HUES6 (cell line): ENCODE data around the gene RAB13.
A peak's percentile ranks its signal among the peaks of the same experiment; 100 is the strongest.
"Not testable (repeated sequence)": the region's sequence is repeated elsewhere in the genome, so short reads cannot be mapped to it uniquely, and the experiment has no call there.

ENCODE experiments used
- H3K27ac ChIP-seq: 2 replicates; pipeline ENCODE4 v1.7.0; 2013; ENCODE audit warnings: low read depth, mild to moderate bottlenecking, low read length, inconsistent platforms
- H3K27me3 ChIP-seq: 2 replicates; pipeline ENCODE4 v1.6.1; 2013; ENCODE audit warnings: low read length; ENCODE audit not compliant: control insufficient read depth, insufficient read depth
- H3K36me3 ChIP-seq: 2 replicates; pipeline ENCODE4 v1.6.1; 2013; ENCODE audit warnings: low read length; ENCODE audit not compliant: control insufficient read depth, insufficient read depth
- H3K4me1 ChIP-seq: 2 replicates; pipeline ENCODE4 v1.6.1; 2013; ENCODE audit warnings: low read length; ENCODE audit not compliant: control insufficient read depth, insufficient read depth
- H3K4me3 ChIP-seq: 2 replicates; pipeline ENCODE4 v1.5.1; 2013; ENCODE audit warnings: low read depth, low read length
- H3K9ac ChIP-seq: one replicate; pipeline ENCODE4 v1.6.1; 2013; ENCODE audit warnings: mild to moderate bottlenecking, low read length
- H3K9me3 ChIP-seq: 2 replicates; pipeline ENCODE4 v1.6.1; 2013; ENCODE audit warnings: low read depth, low read length; ENCODE audit not compliant: control insufficient read depth, insufficient read depth

RAB13 gene

DNA sequence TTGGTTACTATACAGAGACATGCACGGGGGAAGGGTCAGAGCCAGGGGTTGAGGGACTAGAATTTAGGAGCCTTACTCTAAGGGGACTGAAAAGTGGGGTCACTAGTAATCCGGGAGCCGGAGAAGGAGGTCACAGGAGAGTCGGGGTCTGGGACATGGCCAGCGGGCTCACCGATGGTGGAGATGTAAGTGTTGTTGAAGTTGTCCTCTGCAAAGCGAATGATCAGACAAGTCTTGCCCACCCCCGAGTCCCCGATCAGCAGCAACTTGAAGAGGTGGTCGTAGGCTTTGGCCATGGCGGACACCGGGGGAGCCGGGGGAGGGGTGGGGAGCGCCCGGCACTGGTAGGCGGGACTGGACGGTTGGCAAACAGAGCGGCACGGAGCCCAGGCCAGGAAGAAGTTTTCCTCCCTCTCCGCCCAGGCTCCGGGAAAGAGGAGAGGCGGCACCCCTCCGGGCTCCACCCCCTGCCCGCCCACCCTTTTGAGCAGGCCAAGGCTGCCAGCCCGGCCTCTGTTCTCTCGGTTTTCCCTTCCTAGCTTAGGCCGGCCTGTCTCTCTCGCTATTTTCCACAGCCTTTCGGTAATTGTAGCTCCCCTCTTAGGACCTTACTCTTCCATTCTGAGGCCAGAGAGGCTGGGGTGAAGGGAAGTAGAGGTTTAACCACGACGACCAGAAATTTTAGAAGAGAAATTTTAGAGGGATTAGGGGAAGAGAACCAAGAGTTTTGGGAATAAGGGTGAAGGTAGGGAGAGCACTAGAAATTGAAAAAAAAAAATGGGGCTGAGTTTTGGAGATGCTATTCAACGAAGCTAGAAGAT, at the start of gene RAB13:
RAB13 (minus strand) TSS at position 399 of the 821 bp plus-strand sequence; CDS start at position 296, 103 bp downstream.
- peak within 1 kb of the TSS; percentile 87 for H3K4me3 ChIP-seq
- H3K36me3 ChIP-seq = peaks cover 28% of the 10 kb centered on the region
- H3K9ac ChIP-seq = peak within 1 kb of the TSS; percentile 89
- H3K4me1 ChIP-seq = peaks cover 14% of the 10 kb centered on the region
- no peaks in the 10 kb centered on the region for H3K9me3 ChIP-seq
- no peaks in the 10 kb centered on the region for H3K27me3 ChIP-seq
- H3K27ac ChIP-seq = peak within 1 kb of the TSS; percentile 86

DNA sequence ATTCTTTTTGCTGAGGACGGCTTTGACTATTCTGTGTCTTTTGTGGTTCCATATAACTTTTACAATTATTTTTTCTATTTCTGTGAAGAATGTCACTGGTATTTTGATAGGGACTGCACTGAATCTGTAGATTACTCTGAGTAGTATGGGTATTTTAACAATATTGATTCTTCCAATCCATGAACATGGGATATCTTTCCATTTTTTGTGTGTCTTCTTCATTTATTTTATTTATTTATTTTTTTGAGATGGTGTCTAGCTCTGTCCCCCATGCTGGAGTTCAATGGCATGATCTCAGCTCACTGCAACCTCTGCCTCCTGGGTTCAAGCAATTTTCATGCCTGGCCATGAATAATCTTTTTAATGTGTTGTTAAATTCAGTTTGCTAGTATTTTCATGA, 47.6 kb upstream of the RAB13 start:
- not testable (repeated sequence) for H3K4me1 ChIP-seq, H3K9ac ChIP-seq, H3K4me3 ChIP-seq, H3K27ac ChIP-seq, H3K9me3 ChIP-seq, H3K36me3 ChIP-seq, H3K27me3 ChIP-seq

DNA sequence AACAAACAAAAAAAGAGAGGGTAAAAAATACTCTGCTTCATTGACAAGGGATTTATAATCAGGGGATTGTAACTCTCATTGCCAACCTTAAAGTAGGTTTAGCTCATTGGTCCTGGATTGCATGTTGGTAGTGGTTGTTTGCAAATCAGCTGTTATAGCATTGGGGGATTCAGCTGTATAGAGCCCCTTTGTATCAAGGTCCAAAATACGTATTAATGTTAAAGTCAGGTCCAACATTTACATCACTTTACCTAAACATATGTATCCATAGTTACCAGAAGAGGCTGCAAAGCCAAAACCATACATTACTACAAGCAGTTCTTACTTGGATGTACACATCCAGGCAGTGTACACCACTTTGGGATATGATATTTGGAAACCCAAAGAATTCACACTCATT, 33.8 kb upstream of the RAB13 start:
- no peak overlapping the region for H3K9ac ChIP-seq
- no peaks in the 10 kb centered on the region for H3K9me3 ChIP-seq
- no peak overlapping the region for H3K4me3 ChIP-seq
- H3K27me3 ChIP-seq = no peaks in the 10 kb centered on the region
- H3K36me3 ChIP-seq = no peaks in the 10 kb centered on the region
- no peaks in the 10 kb centered on the region for H3K4me1 ChIP-seq
- H3K27ac ChIP-seq = no peak overlapping the region

DNA sequence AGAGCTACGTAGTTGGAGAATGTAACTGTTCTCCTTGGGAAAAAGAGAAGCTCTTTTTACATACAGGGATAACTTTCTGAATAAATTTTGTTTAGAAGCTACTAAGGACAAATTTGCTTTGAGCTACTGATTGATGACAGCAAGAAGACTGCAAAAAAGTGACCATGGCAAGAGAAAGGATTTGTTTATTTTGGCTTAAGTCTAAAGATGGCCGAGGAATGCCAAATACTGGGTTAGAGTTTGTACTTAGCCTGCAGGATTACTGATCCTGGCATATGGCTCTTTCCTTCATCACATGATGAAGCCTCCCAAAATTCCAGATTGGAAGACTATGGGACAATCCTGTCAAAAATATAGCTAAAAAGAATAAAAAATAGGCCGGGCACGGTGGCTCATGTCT, 33.1 kb upstream of the RAB13 start:
- Histone ChIP-seq H3K4me1 (no peaks in the 10 kb centered on the region), H3K4me3 (no peak overlapping the region), H3K27ac (no peak overlapping the region), H3K9me3 (no peaks in the 10 kb centered on the region), H3K9ac (no peak overlapping the region), H3K36me3 (no peaks in the 10 kb centered on the region), H3K27me3 (no peaks in the 10 kb centered on the region)

DNA sequence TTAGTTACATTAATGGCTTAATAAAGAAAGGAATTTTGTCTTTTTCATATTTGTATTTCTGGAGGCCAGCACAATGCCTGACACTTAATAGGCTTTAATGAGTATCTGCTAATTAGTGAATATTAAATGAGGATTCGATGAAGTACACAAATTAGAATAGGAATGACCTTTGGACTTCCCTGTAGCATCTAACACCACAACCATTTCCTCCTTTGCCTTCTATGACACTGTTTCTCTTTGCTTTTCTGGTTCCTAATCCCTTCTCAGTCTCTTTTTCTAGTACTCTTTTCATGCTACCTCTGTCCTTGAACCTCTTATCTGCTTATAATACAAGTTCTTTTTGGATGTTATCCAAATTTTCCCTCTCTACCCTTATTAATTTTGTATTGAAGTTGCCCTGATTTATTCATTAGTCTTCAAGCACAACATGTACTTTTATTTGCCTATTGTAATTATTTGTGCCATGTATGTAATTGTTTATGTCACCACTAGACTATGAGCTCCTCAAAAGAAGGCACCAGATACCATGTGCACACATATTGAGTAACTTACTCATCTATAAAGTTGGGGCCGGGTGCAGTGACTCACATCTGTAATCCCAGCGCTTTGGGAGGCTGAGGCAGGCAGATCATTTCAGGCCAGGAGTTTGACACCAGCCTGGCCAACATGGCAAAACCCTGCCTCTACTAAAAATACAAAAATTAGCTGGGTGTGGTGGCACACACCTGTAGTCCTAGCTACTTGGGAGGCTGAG, 28.2 kb upstream of the RAB13 start:
- H3K36me3 ChIP-seq = no peaks in the 10 kb centered on the region
- no peak overlapping the region for H3K4me3 ChIP-seq
- no peaks in the 10 kb centered on the region for H3K4me1 ChIP-seq
- no peak overlapping the region for H3K27ac ChIP-seq
- no peaks in the 10 kb centered on the region for H3K27me3 ChIP-seq
- H3K9me3 ChIP-seq = no peaks in the 10 kb centered on the region
- no peak overlapping the region for H3K9ac ChIP-seq

DNA sequence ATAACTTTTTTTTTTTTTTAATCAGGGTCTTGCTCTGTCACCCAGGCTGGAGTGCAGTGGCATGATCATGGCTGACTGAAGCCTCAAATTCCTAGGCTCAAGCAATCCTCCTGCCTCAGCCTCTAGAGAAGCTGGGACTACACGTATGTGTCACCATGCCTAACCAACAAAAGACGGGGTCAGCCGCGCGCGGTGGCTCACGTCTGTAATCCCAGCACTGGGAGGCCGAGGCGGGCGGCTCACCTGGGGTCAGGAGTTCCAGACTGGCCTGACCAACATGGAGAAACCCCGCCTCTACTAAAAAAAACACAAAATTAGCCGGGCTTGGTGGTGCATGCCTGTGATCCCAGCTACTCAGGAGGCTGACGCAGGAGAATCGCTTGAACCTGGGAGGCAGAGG, 26.4 kb upstream of the RAB13 start:
- H3K27ac ChIP-seq = not testable (repeated sequence)

DNA sequence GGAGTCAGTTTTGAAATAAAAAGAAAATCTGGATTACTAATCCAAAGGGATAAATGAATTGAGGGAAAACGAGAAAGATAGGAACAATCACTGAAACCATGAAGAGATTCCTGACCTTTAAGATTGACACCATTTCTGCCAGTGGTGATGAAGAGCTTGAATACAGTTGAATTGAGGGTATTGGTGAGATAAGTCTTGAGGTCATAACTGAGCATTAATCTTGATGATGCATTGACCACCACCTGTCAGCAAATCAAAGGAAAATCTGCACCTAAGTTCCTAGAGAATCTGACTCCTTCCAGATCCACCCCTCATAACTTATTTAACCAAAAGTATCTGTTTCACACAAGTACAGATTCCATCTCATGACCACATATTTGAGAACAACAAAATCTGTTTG, 26.0 kb upstream of the RAB13 start:
- no peaks in the 10 kb centered on the region for H3K36me3 ChIP-seq
- no peak overlapping the region for H3K9ac ChIP-seq
- no peak overlapping the region for H3K27ac ChIP-seq
- no peaks in the 10 kb centered on the region for H3K9me3 ChIP-seq
- no peaks in the 10 kb centered on the region for H3K4me1 ChIP-seq
- H3K4me3 ChIP-seq = no peak overlapping the region
- H3K27me3 ChIP-seq = no peaks in the 10 kb centered on the region

More for the DNA sequence above, 26.4 kb upstream of the RAB13 start:
- H3K4me1 ChIP-seq, H3K9ac ChIP-seq, H3K4me3 ChIP-seq, H3K9me3 ChIP-seq, H3K36me3 ChIP-seq, H3K27me3 ChIP-seq: not testable (repeated sequence)

DNA sequence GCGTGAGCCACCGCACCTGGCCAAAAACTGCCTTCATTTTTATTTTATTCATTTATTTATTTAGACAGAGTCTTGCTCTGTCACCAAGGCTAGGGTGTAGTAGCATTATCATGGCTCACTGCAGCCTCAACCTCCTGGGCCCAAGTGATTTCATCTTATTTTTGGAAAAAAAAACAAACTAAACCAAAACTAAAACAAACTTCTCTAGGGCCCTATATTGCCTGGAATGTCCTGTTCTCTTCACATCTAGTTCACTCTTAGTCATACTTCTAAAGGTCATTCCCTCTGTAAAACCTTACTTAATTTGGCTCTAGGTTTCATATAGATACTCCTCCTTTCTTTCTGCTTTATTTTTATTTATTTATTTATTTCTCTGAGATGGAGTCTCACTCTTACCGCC, 20.0 kb upstream of the RAB13 start:
- H3K9ac ChIP-seq = no peak overlapping the region
- no peaks in the 10 kb centered on the region for H3K27me3 ChIP-seq
- H3K4me3 ChIP-seq = no peak overlapping the region
- H3K4me1 ChIP-seq = no peaks in the 10 kb centered on the region
- H3K27ac ChIP-seq = no peak overlapping the region
- no peaks in the 10 kb centered on the region for H3K36me3 ChIP-seq
- H3K9me3 ChIP-seq = no peaks in the 10 kb centered on the region

DNA sequence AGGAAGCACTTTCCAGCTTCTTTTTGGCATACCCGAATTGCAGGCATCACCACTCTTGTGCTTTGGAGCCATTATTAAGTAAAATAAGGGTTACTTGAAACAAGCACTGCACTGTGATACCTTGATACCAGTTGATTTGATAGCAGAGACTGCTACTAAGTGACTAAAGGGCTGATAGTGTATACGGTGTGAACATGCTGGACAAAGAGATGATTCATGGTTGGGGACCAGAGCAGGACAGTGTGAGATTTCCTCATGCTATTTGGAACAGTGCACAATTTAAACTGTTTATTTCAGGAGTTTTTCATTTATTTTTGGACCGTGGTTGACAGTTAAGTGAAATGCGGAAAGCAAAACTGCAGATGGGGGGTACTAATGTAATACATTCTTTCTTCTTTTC, 14.3 kb upstream of the RAB13 start:
- H3K9ac ChIP-seq = no peak overlapping the region
- H3K27ac ChIP-seq = no peak overlapping the region
- no peaks in the 10 kb centered on the region for H3K9me3 ChIP-seq
- peaks cover 4% of the 10 kb centered on the region for H3K36me3 ChIP-seq
- no peaks in the 10 kb centered on the region for H3K4me1 ChIP-seq
- H3K27me3 ChIP-seq = no peaks in the 10 kb centered on the region
- no peak overlapping the region for H3K4me3 ChIP-seq

DNA sequence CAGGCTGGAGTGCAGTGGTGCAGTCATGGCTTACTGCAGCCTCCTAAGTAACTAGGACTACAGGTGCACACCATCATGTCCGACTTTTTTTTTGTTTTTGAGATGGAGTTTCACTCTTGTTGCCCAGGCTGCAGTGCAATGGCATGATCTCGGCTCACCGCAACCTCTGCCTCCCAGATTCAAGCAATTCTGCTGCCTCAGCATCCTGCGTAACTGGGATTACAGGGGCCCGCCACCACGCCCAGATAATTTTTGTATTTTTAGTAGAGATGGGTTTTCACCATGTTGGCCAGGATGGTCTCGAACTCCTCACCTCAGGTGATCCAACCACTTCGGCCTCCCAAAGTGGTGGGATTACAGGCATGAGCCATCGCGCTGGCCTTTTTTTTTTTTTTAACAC, 10.7 kb upstream of the RAB13 start:
- H3K36me3 ChIP-seq = peaks cover 36% of the 10 kb centered on the region
- H3K9me3 ChIP-seq, H3K9ac ChIP-seq, H3K27me3 ChIP-seq, H3K4me1 ChIP-seq, H3K4me3 ChIP-seq, H3K27ac ChIP-seq: not testable (repeated sequence)

DNA sequence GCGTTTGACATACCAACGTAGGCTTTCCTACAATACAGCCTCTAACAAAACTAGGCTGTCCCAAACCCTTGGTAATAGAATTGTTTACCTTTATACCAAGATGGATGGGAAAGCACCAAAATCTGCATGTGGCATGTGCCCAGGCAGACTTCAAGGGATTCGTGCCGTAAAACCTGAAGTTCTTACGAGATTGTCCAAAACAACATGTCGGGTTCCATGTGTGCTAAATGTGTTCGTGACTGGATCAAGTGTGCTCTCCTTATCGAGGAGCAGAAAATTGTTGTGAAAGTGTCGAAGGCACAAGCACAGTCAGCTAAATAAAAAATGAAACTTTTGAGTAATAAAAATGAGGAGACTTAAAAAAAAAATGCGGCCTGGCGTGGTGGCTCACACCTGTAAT, 9.5 kb upstream of the RAB13 start:
- Histone ChIP-seq H3K27ac (no peak overlapping the region), H3K9ac (no peak overlapping the region), H3K9me3 (no peaks in the 10 kb centered on the region), H3K27me3 (no peaks in the 10 kb centered on the region), H3K4me1 (peaks cover 8% of the 10 kb centered on the region), H3K36me3 (peaks cover 46% of the 10 kb centered on the region), H3K4me3 (no peak overlapping the region)
